ENCODE measurements around the gene RTL10.

- TF ChIP-seq, protein P1, sequence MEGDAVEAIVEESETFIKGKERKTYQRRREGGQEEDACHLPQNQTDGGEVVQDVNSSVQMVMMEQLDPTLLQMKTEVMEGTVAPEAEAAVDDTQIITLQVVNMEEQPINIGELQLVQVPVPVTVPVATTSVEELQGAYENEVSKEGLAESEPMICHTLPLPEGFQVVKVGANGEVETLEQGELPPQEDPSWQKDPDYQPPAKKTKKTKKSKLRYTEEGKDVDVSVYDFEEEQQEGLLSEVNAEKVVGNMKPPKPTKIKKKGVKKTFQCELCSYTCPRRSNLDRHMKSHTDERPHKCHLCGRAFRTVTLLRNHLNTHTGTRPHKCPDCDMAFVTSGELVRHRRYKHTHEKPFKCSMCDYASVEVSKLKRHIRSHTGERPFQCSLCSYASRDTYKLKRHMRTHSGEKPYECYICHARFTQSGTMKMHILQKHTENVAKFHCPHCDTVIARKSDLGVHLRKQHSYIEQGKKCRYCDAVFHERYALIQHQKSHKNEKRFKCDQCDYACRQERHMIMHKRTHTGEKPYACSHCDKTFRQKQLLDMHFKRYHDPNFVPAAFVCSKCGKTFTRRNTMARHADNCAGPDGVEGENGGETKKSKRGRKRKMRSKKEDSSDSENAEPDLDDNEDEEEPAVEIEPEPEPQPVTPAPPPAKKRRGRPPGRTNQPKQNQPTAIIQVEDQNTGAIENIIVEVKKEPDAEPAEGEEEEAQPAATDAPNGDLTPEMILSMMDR (IDR thresholded peaks at IDR 0.05), result no peak
- no peak for TF ChIP-seq POLR2A (IDR thresholded peaks at IDR 0.05)
Observed at GRCh38 chr22:19808873-19809478, 45.7 kb downstream of the RTL10 start.
